WTC11 (cell line): Measurements from ENCODE around the gene MMAB. TPM values are rescaled to one million over a fixed set of nuclear protein-coding genes. Genes with fewer than 3 reads are reported as not detected.
A peak's percentile ranks its signal among the peaks of the same experiment; 100 is the strongest.

Experiments
- CREB1 ChIP-seq: sonication (generic); formaldehyde crosslinking; IDR thresholded peaks from 2 replicates; pipeline ENCODE4 v1.8.0; 2023; ENCODE audit warnings: mild to moderate bottlenecking, missing genetic modification reagents
- ELF4 ChIP-seq: sonication (generic); formaldehyde crosslinking; IDR thresholded peaks from 2 replicates; pipeline ENCODE4 v1.8.1; 2022; ENCODE audit warnings: low read depth, mild to moderate bottlenecking, moderate library complexity, missing genetic modification reagents
- NFE2L1 ChIP-seq: sonication (generic); formaldehyde crosslinking; IDR thresholded peaks from 2 replicates; pipeline ENCODE4 v1.8.1; 2023; ENCODE audit warnings: missing genetic modification reagents
- RORB ChIP-seq: fragments of 250-450 bp; sonication (Bioruptor Pico); IDR thresholded peaks from 2 replicates; pipeline ENCODE4 v1.9.0; 2021; ENCODE audit warnings: mild to moderate bottlenecking
- SMAD3 ChIP-seq: sonication (generic); formaldehyde crosslinking; IDR thresholded peaks from 2 replicates; pipeline ENCODE4 v1.8.0; 2022; ENCODE audit warnings: missing genetic modification reagents, mild to moderate bottlenecking, borderline replicate concordance
- SMAD4 ChIP-seq: sonication (generic); formaldehyde crosslinking; IDR thresholded peaks from 2 replicates; pipeline ENCODE4 v1.8.0; 2022; ENCODE audit warnings: mild to moderate bottlenecking, missing genetic modification reagents
- SP1 ChIP-seq: sonication (generic); formaldehyde crosslinking; conservative IDR thresholded peaks from 2 replicates; pipeline ENCODE4 v1.8.1; 2022; ENCODE audit warnings: missing genetic modification reagents
- ZNF138 ChIP-seq: sonication (generic); formaldehyde crosslinking; conservative IDR thresholded peaks from 2 replicates; pipeline ENCODE4 v1.8.1; 2022; ENCODE audit warnings: mild to moderate bottlenecking, moderate library complexity, missing genetic modification reagents
- ZNF219 ChIP-seq: sonication (generic); formaldehyde crosslinking; IDR thresholded peaks from 2 replicates; pipeline ENCODE4 v1.8.0; 2023; ENCODE audit warnings: missing genetic modification reagents, mild to moderate bottlenecking, borderline replicate concordance
- ZNF416 ChIP-seq: fragments of 250-450 bp; sonication (Bioruptor Pico); IDR thresholded peaks from 2 replicates; pipeline ENCODE4 v1.9.0; 2021; ENCODE audit warnings: mild to moderate bottlenecking, inconsistent platforms
- total RNA-seq: library from RNA; stranded (reverse); gene quantifications from 3 replicates; pipeline ENCODE4 v1.2.3, GENCODE V29; 2021
- TF ChIP-seq, protein P1 (sequence below): fragments of 250-450 bp; sonication (Bioruptor Pico); conservative IDR thresholded peaks from 2 replicates; pipeline ENCODE4 v1.9.0; 2021; ENCODE audit warnings: mild to moderate bottlenecking
- TF ChIP-seq, protein P2 (sequence below): sonication (generic); formaldehyde crosslinking; IDR thresholded peaks from 2 replicates; pipeline ENCODE4 v1.8.1; 2022; ENCODE audit warnings: mild to moderate bottlenecking, moderate library complexity, missing genetic modification reagents
- TF ChIP-seq, protein P3 (sequence below): sonication (generic); formaldehyde crosslinking; IDR thresholded peaks from 2 replicates; pipeline ENCODE4 v1.8.1; 2023; ENCODE audit warnings: mild to moderate bottlenecking, missing genetic modification reagents, borderline replicate concordance
- TF ChIP-seq, protein P4 (sequence below): sonication (generic); formaldehyde crosslinking; IDR thresholded peaks from 2 replicates; pipeline ENCODE4 v1.8.1; 2023; ENCODE audit warnings: mild to moderate bottlenecking, missing genetic modification reagents, moderate library complexity
- TF ChIP-seq, protein P5 (sequence below): sonication (generic); formaldehyde crosslinking; conservative IDR thresholded peaks from 2 replicates; pipeline ENCODE4 v1.8.1; 2023; ENCODE audit warnings: mild to moderate bottlenecking, low read depth, missing genetic modification reagents, moderate library complexity

MMAB gene
- total RNA-seq, 1 experiment from 2014 or later = 22.0 TPM

DNA sequence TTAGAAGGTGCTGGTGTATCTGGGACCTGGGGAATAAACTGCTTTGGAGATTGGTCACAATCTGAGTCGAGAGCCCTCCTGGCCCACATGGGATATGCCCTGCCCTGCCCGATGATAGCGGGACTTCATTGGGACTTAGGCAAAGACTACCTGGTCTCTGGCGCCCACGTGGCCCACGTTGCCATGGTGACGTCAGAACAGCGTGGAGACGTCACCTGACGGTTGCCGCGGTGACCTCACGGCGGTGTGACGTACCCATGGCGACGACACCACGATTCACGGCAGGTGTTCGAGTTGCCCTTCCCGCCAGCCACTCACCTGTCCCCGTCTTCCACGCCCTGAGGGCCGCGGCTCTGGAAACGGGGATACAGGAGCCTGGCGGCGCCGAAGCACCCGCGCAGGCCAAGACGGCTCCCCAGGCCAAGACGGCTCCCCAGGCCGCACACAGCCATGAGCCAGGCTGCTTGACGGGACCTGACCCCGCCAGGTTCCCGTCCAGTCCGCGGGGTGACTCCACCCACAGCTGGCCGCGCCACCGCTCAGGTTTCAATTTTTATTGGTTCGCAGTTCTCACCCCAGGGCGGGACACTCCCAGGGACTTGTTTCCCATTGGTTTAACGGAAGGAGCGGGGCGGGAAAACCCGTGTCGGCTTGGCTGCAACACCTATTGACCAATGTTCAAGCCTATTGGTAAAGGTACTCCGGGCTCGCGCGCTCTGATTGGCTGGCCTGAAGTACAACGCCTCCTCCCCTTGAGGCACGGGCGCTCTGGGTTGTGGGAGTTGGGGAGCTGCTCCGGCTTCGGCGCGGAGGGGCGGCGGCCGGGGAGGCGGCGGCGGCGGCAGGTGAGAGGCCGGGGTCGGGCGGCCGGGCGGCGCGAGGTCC, at the start of gene MMAB, which contains the start of gene MVK (continued):
- TF ChIP-seq ELF4 (no peak), CREB1 (CRISPR knock-in tag) (peak; percentile 92), RORB (CRISPR knock-in tag) (no peak), ZNF219 (CRISPR knock-in tag) (no peak), SMAD4 (CRISPR knock-in tag) (no peak), NFE2L1 (CRISPR knock-in tag) (peak; percentile 81; the same call in 1 of the 2 replicates), SP1 (CRISPR knock-in tag) (peak; percentile 92), ZNF138 (CRISPR knock-in tag) (0 out of 2 replicates have a peak, but pooled peaks have one; percentile 39), ZNF416 (CRISPR knock-in tag) (no peak), SMAD3 (CRISPR knock-in tag) (peak; percentile 84)
- TF ChIP-seq, protein P1, sequence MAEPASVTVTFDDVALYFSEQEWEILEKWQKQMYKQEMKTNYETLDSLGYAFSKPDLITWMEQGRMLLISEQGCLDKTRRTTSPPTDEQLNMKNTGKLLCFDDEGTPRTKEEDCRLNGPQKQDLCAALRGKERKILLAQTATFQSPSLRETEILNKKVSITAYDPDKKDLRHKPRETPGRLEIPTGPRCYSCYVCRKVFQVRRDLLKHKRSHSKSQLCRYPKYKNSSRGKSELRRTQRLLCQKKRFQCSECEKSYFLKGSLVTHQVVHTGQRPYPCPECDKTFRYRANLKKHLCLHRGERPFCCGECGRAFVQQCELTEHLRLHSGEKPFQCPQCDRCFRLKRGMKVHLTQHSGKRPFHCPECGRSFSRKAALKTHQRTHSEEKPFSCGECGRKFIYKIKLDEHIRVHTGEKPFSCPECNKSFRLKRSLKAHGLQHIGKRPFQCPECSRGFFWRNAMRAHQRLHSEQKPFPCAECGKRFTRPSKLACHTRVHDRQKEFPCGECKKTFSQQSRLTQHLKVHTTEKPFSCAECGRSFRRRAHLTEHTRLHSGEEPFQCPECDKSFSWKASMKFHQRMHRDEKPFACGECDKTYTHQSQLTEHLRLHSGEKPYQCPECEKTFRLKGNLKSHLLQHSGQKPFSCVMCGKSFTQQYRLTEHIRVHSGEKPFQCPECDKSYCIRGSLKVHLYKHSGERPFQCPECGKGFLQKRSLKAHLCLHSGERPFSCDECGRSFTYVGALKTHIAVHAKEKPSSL (CRISPR knock-in tag) = no peak
- TF ChIP-seq, protein P2, sequence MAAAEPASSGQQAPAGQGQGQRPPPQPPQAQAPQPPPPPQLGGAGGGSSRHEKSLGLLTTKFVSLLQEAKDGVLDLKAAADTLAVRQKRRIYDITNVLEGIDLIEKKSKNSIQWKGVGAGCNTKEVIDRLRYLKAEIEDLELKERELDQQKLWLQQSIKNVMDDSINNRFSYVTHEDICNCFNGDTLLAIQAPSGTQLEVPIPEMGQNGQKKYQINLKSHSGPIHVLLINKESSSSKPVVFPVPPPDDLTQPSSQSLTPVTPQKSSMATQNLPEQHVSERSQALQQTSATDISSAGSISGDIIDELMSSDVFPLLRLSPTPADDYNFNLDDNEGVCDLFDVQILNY (CRISPR knock-in tag) = peak; percentile 79; the same call in 1 of the 2 replicates
- TF ChIP-seq, protein P3, sequence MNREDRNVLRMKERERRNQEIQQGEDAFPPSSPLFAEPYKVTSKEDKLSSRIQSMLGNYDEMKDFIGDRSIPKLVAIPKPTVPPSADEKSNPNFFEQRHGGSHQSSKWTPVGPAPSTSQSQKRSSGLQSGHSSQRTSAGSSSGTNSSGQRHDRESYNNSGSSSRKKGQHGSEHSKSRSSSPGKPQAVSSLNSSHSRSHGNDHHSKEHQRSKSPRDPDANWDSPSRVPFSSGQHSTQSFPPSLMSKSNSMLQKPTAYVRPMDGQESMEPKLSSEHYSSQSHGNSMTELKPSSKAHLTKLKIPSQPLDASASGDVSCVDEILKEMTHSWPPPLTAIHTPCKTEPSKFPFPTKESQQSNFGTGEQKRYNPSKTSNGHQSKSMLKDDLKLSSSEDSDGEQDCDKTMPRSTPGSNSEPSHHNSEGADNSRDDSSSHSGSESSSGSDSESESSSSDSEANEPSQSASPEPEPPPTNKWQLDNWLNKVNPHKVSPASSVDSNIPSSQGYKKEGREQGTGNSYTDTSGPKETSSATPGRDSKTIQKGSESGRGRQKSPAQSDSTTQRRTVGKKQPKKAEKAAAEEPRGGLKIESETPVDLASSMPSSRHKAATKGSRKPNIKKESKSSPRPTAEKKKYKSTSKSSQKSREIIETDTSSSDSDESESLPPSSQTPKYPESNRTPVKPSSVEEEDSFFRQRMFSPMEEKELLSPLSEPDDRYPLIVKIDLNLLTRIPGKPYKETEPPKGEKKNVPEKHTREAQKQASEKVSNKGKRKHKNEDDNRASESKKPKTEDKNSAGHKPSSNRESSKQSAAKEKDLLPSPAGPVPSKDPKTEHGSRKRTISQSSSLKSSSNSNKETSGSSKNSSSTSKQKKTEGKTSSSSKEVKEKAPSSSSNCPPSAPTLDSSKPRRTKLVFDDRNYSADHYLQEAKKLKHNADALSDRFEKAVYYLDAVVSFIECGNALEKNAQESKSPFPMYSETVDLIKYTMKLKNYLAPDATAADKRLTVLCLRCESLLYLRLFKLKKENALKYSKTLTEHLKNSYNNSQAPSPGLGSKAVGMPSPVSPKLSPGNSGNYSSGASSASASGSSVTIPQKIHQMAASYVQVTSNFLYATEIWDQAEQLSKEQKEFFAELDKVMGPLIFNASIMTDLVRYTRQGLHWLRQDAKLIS (CRISPR knock-in tag) = no peak
- TF ChIP-seq, protein P4, sequence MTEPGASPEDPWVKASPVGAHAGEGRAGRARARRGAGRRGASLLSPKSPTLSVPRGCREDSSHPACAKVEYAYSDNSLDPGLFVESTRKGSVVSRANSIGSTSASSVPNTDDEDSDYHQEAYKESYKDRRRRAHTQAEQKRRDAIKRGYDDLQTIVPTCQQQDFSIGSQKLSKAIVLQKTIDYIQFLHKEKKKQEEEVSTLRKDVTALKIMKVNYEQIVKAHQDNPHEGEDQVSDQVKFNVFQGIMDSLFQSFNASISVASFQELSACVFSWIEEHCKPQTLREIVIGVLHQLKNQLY (CRISPR knock-in tag) = no peak
- TF ChIP-seq, protein P5, sequence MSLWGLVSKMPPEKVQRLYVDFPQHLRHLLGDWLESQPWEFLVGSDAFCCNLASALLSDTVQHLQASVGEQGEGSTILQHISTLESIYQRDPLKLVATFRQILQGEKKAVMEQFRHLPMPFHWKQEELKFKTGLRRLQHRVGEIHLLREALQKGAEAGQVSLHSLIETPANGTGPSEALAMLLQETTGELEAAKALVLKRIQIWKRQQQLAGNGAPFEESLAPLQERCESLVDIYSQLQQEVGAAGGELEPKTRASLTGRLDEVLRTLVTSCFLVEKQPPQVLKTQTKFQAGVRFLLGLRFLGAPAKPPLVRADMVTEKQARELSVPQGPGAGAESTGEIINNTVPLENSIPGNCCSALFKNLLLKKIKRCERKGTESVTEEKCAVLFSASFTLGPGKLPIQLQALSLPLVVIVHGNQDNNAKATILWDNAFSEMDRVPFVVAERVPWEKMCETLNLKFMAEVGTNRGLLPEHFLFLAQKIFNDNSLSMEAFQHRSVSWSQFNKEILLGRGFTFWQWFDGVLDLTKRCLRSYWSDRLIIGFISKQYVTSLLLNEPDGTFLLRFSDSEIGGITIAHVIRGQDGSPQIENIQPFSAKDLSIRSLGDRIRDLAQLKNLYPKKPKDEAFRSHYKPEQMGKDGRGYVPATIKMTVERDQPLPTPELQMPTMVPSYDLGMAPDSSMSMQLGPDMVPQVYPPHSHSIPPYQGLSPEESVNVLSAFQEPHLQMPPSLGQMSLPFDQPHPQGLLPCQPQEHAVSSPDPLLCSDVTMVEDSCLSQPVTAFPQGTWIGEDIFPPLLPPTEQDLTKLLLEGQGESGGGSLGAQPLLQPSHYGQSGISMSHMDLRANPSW = no peak
